ENCODE measurements around the gene MED8. TPM values are rescaled to one million over a fixed set of nuclear protein-coding genes. Genes with fewer than 3 reads are reported as not detected.

MED8 gene
- total and polyA plus RNA-seq, 2 of the 13 experiments (the other 11 are each of a cell fraction or from before 2014, with no cell fraction given), result 16.9 to 77.4 TPM

DNA sequence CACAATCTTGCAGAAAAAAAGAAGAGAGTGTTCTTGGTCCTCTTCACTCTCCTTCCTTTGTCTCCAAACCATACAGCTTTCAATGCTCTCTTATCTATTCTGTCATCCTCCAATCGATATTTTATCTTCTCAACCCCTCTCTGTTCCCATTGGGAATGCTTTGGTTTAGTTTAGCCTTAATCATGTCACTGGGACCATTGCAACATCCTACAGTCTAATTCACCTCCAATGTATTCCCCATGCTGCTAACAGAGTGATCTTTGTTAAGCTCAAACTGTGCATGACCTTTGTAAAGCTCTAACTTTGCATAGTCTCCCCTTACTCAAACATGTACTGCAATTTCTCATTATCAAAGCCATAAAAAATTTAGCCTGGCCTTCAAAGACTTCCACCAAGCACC is 49.0 kb downstream of the MED8 start (continued):
- TF ChIP-seq, protein P1, sequence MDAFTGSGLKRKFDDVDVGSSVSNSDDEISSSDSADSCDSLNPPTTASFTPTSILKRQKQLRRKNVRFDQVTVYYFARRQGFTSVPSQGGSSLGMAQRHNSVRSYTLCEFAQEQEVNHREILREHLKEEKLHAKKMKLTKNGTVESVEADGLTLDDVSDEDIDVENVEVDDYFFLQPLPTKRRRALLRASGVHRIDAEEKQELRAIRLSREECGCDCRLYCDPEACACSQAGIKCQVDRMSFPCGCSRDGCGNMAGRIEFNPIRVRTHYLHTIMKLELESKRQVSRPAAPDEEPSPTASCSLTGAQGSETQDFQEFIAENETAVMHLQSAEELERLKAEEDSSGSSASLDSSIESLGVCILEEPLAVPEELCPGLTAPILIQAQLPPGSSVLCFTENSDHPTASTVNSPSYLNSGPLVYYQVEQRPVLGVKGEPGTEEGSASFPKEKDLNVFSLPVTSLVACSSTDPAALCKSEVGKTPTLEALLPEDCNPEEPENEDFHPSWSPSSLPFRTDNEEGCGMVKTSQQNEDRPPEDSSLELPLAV (CRISPR knock-in tag; conservative IDR thresholded peaks at IDR 0.05; ENCODE audit: low read depth), result no peak
- TF ChIP-seq, protein P2, sequence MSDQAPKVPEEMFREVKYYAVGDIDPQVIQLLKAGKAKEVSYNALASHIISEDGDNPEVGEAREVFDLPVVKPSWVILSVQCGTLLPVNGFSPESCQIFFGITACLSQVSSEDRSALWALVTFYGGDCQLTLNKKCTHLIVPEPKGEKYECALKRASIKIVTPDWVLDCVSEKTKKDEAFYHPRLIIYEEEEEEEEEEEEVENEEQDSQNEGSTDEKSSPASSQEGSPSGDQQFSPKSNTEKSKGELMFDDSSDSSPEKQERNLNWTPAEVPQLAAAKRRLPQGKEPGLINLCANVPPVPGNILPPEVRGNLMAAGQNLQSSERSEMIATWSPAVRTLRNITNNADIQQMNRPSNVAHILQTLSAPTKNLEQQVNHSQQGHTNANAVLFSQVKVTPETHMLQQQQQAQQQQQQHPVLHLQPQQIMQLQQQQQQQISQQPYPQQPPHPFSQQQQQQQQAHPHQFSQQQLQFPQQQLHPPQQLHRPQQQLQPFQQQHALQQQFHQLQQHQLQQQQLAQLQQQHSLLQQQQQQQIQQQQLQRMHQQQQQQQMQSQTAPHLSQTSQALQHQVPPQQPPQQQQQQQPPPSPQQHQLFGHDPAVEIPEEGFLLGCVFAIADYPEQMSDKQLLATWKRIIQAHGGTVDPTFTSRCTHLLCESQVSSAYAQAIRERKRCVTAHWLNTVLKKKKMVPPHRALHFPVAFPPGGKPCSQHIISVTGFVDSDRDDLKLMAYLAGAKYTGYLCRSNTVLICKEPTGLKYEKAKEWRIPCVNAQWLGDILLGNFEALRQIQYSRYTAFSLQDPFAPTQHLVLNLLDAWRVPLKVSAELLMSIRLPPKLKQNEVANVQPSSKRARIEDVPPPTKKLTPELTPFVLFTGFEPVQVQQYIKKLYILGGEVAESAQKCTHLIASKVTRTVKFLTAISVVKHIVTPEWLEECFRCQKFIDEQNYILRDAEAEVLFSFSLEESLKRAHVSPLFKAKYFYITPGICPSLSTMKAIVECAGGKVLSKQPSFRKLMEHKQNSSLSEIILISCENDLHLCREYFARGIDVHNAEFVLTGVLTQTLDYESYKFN (CRISPR knock-in tag; conservative IDR thresholded peaks at IDR 0.05), result 0 out of 2 replicates have a peak, but pooled peaks have one; percentile 20
- TF ChIP-seq LCORL (IDR thresholded peaks at IDR 0.05) (no peak), LCORL (CRISPR knock-in tag; IDR thresholded peaks at IDR 0.05) (no peak), TRIM24 (CRISPR knock-in tag; IDR thresholded peaks at IDR 0.05) (no peak), EP300 (IDR thresholded peaks at IDR 0.05; ENCODE audit: low read depth in 2 of 2, low read length in 2 of 2) (peak in 1 of 2 experiments; percentile 74; a peak in 1 of 4 replicates), EP300 (CRISPR knock-in tag; IDR thresholded peaks at IDR 0.05; ENCODE audit: borderline replicate concordance) (no peak), RXRA (CRISPR knock-in tag; IDR thresholded peaks at IDR 0.05) (no peak; the same call in 1 of the 2 replicates), ZNF644 (CRISPR knock-in tag; IDR thresholded peaks at IDR 0.05; ENCODE audit: low read depth) (peak; percentile 65; the same call in 1 of the 2 replicates), NR2F6 (IDR thresholded peaks at IDR 0.05) (peak; percentile 47), NR2F6 (CRISPR knock-in tag; IDR thresholded peaks at IDR 0.05) (peak; percentile 49; the same call in 1 of the 2 replicates), TCF12 (IDR thresholded peaks at IDR 0.05) (no peak), TCF12 (CRISPR knock-in tag; IDR thresholded peaks at IDR 0.05) (no peak), ONECUT2 (CRISPR knock-in tag; IDR thresholded peaks at IDR 0.05) (peak; percentile 95)
- TF ChIP-seq, protein P3, sequence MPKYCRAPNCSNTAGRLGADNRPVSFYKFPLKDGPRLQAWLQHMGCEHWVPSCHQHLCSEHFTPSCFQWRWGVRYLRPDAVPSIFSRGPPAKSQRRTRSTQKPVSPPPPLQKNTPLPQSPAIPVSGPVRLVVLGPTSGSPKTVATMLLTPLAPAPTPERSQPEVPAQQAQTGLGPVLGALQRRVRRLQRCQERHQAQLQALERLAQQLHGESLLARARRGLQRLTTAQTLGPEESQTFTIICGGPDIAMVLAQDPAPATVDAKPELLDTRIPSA (CRISPR knock-in tag; IDR thresholded peaks at IDR 0.05; ENCODE audit: borderline replicate concordance), result no peak
- TF ChIP-seq, protein P4, sequence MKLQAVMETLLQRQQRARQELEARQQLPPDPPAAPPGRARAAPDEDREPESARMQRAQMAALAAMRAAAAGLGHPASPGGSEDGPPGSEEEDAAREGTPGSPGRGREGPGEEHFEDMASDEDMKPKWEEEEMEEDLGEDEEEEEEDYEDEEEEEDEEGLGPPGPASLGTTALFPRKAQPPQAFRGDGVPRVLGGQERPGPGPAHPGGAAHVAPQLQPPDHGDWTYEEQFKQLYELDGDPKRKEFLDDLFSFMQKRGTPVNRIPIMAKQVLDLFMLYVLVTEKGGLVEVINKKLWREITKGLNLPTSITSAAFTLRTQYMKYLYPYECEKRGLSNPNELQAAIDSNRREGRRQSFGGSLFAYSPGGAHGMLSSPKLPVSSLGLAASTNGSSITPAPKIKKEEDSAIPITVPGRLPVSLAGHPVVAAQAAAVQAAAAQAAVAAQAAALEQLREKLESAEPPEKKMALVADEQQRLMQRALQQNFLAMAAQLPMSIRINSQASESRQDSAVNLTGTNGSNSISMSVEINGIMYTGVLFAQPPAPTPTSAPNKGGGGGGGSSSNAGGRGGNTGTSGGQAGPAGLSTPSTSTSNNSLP (IDR thresholded peaks at IDR 0.05; ENCODE audit: low read depth, low read length), result peak; percentile 90
- TF ChIP-seq, protein P5, sequence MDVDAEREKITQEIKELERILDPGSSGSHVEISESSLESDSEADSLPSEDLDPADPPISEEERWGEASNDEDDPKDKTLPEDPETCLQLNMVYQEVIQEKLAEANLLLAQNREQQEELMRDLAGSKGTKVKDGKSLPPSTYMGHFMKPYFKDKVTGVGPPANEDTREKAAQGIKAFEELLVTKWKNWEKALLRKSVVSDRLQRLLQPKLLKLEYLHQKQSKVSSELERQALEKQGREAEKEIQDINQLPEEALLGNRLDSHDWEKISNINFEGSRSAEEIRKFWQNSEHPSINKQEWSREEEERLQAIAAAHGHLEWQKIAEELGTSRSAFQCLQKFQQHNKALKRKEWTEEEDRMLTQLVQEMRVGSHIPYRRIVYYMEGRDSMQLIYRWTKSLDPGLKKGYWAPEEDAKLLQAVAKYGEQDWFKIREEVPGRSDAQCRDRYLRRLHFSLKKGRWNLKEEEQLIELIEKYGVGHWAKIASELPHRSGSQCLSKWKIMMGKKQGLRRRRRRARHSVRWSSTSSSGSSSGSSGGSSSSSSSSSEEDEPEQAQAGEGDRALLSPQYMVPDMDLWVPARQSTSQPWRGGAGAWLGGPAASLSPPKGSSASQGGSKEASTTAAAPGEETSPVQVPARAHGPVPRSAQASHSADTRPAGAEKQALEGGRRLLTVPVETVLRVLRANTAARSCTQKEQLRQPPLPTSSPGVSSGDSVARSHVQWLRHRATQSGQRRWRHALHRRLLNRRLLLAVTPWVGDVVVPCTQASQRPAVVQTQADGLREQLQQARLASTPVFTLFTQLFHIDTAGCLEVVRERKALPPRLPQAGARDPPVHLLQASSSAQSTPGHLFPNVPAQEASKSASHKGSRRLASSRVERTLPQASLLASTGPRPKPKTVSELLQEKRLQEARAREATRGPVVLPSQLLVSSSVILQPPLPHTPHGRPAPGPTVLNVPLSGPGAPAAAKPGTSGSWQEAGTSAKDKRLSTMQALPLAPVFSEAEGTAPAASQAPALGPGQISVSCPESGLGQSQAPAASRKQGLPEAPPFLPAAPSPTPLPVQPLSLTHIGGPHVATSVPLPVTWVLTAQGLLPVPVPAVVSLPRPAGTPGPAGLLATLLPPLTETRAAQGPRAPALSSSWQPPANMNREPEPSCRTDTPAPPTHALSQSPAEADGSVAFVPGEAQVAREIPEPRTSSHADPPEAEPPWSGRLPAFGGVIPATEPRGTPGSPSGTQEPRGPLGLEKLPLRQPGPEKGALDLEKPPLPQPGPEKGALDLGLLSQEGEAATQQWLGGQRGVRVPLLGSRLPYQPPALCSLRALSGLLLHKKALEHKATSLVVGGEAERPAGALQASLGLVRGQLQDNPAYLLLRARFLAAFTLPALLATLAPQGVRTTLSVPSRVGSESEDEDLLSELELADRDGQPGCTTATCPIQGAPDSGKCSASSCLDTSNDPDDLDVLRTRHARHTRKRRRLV (CRISPR knock-in tag; IDR thresholded peaks at IDR 0.05), result no peak

Measured in HepG2 (cell line).